NOMO-1 (cell line): ENCODE results near the gene C1QTNF5.
A peak's percentile ranks its signal among the peaks of the same experiment; 100 is the strongest.

Experiments
- DNase-seq, 2 experiments: peaks; one replicate each; lab custom pipeline; 2025; ENCODE audit not compliant: unreplicated experiment in 2 of 2; lab: John Stamatoyannopoulos, UW

C1QTNF5 gene

GRCh38 chr11:119359365-119360214 is 18.9 kb upstream of the C1QTNF5 start:
- DNase-seq = peak; percentile 31 to 40

GRCh38 chr11:119357074-119357473 is 16.4 kb upstream of the C1QTNF5 start:
- DNase-seq = no peak

- DNase-seq = peak; percentile 49 to 53
Observed at GRCh38 chr11:119356349-119357031, 15.8 kb upstream of the C1QTNF5 start.

GRCh38 chr11:119355091-119355843 is 14.6 kb upstream of the C1QTNF5 start:
- DNase-seq = no peak

- no peak for DNase-seq
Observed at GRCh38 chr11:119352857-119353260, 12.2 kb upstream of the C1QTNF5 start.

- DNase-seq = no peak
Observed at GRCh38 chr11:119351232-119351631, 10.5 kb upstream of the C1QTNF5 start.

GRCh38 chr11:119350302-119350701 is 9.6 kb upstream of the C1QTNF5 start:
- no peak for DNase-seq

- no peak for DNase-seq
Observed at GRCh38 chr11:119347940-119348605, 7.4 kb upstream of the C1QTNF5 start.

GRCh38 chr11:119347242-119347641 is 6.6 kb upstream of the C1QTNF5 start:
- DNase-seq = no peak

GRCh38 chr11:119346605-119347004 is 5.9 kb upstream of the C1QTNF5 start, which contains the start of gene MFRP:
MFRP (minus strand) TSS chr11:119346705; CDS start chr11:119346513, 192 bp downstream.
- DNase-seq = no peak

- DNase-seq = no peak
Observed at GRCh38 chr11:119345685-119346084, 5.0 kb upstream of the C1QTNF5 start.

GRCh38 chr11:119344291-119345010 is 3.8 kb upstream of the C1QTNF5 start:
- no peak for DNase-seq

GRCh38 chr11:119343726-119344125 is 3.0 kb upstream of the C1QTNF5 start:
- no peak for DNase-seq

GRCh38 chr11:119342362-119343130 is 1.9 kb upstream of the C1QTNF5 start:
- no peak for DNase-seq

- DNase-seq = no peak
Observed at GRCh38 chr11:119342023-119342300, 1.3 kb upstream of the C1QTNF5 start.

- no peak for DNase-seq
Observed at GRCh38 chr11:119341222-119342022, 739 bp upstream of the C1QTNF5 start.

GRCh38 chr11:119339589-119340334 is 921 bp downstream of the C1QTNF5 start:
- no peak for DNase-seq

- DNase-seq = no peak
Observed at GRCh38 chr11:119338965-119339588, 1.6 kb downstream of the C1QTNF5 start.
